ENCODE measurements around the gene SLAMF9. TPM values are rescaled to one million over a fixed set of nuclear protein-coding genes. Genes with fewer than 3 reads are reported as not detected.
A peak's percentile ranks its signal among the peaks of the same experiment; 100 is the strongest.

Gene SLAMF9
- polyA plus RNA-seq, 1 donor (not counting 4 experiments of a cell fraction or from before 2014, with no cell fraction given): 0.31 TPM

GRCh38 chr1:159960721-159961381, 6.8 kb upstream of the SLAMF9 start:
- Histone ChIP-seq H3K36me3 (ENCODE audit: control insufficient read depth in 2 of 2, extremely low read depth in 1 of 2, insufficient read depth in 2 of 2, low read length in 2 of 2) (peaks cover 5 to 13% of the 10 kb centered on the region in 2 experiments), H4K20me1 (ENCODE audit: control insufficient read depth, extremely low read depth, insufficient read depth, low read length) (peaks cover 4% of the 10 kb centered on the region), H3K4me2 (ENCODE audit: control insufficient read depth, extremely low read depth, insufficient read depth, low read depth, low read length) (peak overlapping the region; percentile 77), H2AFZ (ENCODE audit: control insufficient read depth, low read length) (peak overlapping the region; percentile 30), H3K4me3 (ENCODE audit: control insufficient read depth in 2 of 3, extremely low read depth in 1 of 3, insufficient read depth in 2 of 3, low read depth in 1 of 3, low read length in 3 of 3) (peak overlapping the region; percentile 63 to 95 (median 81)), H3K4me1 (ENCODE audit: control insufficient read depth, extremely low read depth, insufficient read depth, low read length) (peaks cover 42% of the 10 kb centered on the region), H3K9ac (ENCODE audit: control insufficient read depth, extremely low read depth, insufficient read depth, low read length) (peak overlapping the region; percentile 79), H3K79me2 (ENCODE audit: control insufficient read depth, insufficient read depth, low read length) (peaks cover 34% of the 10 kb centered on the region), H3K27me3 (ENCODE audit: control insufficient read depth, extremely low read depth, insufficient read depth, low read length) (no peaks in the 10 kb centered on the region), H3K27ac (ENCODE audit: control insufficient read depth, insufficient read depth, low read length) (peak overlapping the region; percentile 93), H3K9me3 (ENCODE audit: control insufficient read depth, low read depth, low read length) (no peaks in the 10 kb centered on the region), H3K9me1 (ENCODE audit: control insufficient read depth, extremely low read depth, insufficient read depth, low read length) (no peaks in the 10 kb centered on the region)
- TF ChIP-seq CTCF (optimal IDR thresholded peaks at IDR 0.05 in 1 of 3, IDR thresholded peaks at IDR 0.05 in 1 of 3, conservative IDR thresholded peaks at IDR 0.05 in 1 of 3; ENCODE audit: extremely low read depth in 1 of 3, insufficient read depth in 2 of 3, low read length in 3 of 3) (no peak), EZH2 (IDR thresholded peaks at IDR 0.05; ENCODE audit: low read length) (no peak)
- FAIRE-seq: peak; percentile 92
- dilution Hi-C loops (cut with MboI; ENCODE audit: extremely low pct_ligation_motif_present, low sequenced_read_pairs): no loop called here
- peak; percentile 96 for DNase-seq (ENCODE audit: low read depth, low spot score)

- Histone ChIP-seq H3K9me1 (ENCODE audit: control insufficient read depth, extremely low read depth, insufficient read depth, low read length) (no peaks in the 10 kb centered on the region), H3K27ac (ENCODE audit: control insufficient read depth, insufficient read depth, low read length) (peak overlapping the region; percentile 55), H3K36me3 (ENCODE audit: control insufficient read depth in 2 of 2, extremely low read depth in 1 of 2, insufficient read depth in 2 of 2, low read length in 2 of 2) (peaks cover 2 to 7% of the 10 kb centered on the region in 2 experiments), H3K27me3 (ENCODE audit: control insufficient read depth, extremely low read depth, insufficient read depth, low read length) (no peaks in the 10 kb centered on the region), H3K9ac (ENCODE audit: control insufficient read depth, extremely low read depth, insufficient read depth, low read length) (peak overlapping the region; percentile 10), H4K20me1 (ENCODE audit: control insufficient read depth, extremely low read depth, insufficient read depth, low read length) (no peaks in the 10 kb centered on the region), H3K4me2 (ENCODE audit: control insufficient read depth, extremely low read depth, insufficient read depth, low read depth, low read length) (peak overlapping the region; percentile 62), H3K4me3 (ENCODE audit: control insufficient read depth in 2 of 3, extremely low read depth in 1 of 3, insufficient read depth in 2 of 3, low read depth in 1 of 3, low read length in 3 of 3) (peak overlapping the region in 1 of 3 experiments; percentile 15), H3K9me3 (ENCODE audit: control insufficient read depth, low read depth, low read length) (no peaks in the 10 kb centered on the region), H2AFZ (ENCODE audit: control insufficient read depth, low read length) (peak overlapping the region; percentile 31), H3K79me2 (ENCODE audit: control insufficient read depth, insufficient read depth, low read length) (peaks cover 24% of the 10 kb centered on the region), H3K4me1 (ENCODE audit: control insufficient read depth, extremely low read depth, insufficient read depth, low read length) (peaks cover 48% of the 10 kb centered on the region)
- FAIRE-seq (peak; percentile 53), DNase-seq (ENCODE audit: low read depth, low spot score) (peak; percentile 81)
- dilution Hi-C loops (cut with MboI; ENCODE audit: extremely low pct_ligation_motif_present, low sequenced_read_pairs): no loop called here
- TF ChIP-seq CTCF (optimal IDR thresholded peaks at IDR 0.05 in 1 of 3, IDR thresholded peaks at IDR 0.05 in 1 of 3, conservative IDR thresholded peaks at IDR 0.05 in 1 of 3; ENCODE audit: extremely low read depth in 1 of 3, insufficient read depth in 2 of 3, low read length in 3 of 3) (no peak), EZH2 (IDR thresholded peaks at IDR 0.05; ENCODE audit: low read length) (no peak)
Measured at GRCh38 chr1:159959451-159959850, 5.4 kb upstream of the SLAMF9 start.
